OCI-LY3 (cell line): ENCODE measurements around the gene ZCCHC14.

ENCODE experiments used
- EZH2phosphoT487 ChIP-seq: fragments of 200-600 bp; shearing (Covaris generic); IDR thresholded peaks from 2 replicates; pipeline ENCODE4 v1.6.1; 2018; ENCODE audit warnings: antibody characterized with exemption, mixed run types, low read depth
- TF ChIP-seq, protein P1 (sequence below): fragments of 200-600, 300-600 bp; sonication (generic); IDR thresholded peaks from 2 replicates; pipeline ENCODE4 v1.5.1; 2014; ENCODE audit warnings: antibody characterized with exemption, low read length, low read depth

DNA sequence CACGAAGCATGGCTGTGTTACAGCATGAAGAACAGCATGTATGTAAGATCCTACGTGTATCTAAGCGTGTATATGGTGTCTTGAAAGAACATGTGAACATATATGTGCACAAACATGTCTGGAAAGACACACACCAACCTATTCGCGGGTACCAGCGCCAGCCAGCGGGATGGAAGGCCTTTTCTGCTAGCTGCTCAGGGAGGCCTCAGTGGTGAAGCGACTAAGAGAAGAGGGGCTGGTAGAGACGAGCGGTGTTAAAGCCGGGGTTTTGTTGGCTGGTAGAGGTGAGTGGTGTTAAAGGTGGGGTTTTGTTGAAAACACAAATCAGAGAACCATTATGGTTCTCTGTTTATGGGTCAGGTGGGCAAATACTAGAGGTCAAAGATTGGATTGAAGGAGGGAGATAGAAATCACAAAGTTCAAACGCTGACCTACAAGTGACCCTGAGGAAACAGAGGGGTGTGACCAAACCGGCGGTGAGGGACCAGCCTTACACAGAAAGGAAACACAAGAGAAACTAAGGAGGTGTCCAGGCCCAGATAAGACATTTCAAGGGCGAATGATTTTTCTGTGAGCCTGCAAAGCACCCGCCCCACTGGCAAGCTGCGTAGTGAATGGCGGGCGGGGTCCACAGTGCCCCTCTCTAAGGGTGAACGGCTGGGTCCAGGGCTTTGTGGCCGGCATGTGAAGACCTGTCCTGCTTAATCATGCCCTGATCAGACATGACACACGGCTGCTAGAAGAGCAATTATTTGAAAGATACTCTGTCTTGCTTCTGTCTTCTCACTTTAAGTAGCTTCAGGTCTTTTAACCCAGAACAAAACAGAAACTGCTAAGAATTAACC is 8.1 kb downstream of the ZCCHC14 start:
- TF ChIP-seq, protein P1, sequence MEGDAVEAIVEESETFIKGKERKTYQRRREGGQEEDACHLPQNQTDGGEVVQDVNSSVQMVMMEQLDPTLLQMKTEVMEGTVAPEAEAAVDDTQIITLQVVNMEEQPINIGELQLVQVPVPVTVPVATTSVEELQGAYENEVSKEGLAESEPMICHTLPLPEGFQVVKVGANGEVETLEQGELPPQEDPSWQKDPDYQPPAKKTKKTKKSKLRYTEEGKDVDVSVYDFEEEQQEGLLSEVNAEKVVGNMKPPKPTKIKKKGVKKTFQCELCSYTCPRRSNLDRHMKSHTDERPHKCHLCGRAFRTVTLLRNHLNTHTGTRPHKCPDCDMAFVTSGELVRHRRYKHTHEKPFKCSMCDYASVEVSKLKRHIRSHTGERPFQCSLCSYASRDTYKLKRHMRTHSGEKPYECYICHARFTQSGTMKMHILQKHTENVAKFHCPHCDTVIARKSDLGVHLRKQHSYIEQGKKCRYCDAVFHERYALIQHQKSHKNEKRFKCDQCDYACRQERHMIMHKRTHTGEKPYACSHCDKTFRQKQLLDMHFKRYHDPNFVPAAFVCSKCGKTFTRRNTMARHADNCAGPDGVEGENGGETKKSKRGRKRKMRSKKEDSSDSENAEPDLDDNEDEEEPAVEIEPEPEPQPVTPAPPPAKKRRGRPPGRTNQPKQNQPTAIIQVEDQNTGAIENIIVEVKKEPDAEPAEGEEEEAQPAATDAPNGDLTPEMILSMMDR = no peak
- no peak for TF ChIP-seq EZH2phosphoT487
